ENCODE results near the gene CETN2.
"Not testable (repeated sequence)": the region's sequence is repeated elsewhere in the genome, so short reads cannot be mapped to it uniquely, and the experiment has no call there.

CETN2 gene

DNA sequence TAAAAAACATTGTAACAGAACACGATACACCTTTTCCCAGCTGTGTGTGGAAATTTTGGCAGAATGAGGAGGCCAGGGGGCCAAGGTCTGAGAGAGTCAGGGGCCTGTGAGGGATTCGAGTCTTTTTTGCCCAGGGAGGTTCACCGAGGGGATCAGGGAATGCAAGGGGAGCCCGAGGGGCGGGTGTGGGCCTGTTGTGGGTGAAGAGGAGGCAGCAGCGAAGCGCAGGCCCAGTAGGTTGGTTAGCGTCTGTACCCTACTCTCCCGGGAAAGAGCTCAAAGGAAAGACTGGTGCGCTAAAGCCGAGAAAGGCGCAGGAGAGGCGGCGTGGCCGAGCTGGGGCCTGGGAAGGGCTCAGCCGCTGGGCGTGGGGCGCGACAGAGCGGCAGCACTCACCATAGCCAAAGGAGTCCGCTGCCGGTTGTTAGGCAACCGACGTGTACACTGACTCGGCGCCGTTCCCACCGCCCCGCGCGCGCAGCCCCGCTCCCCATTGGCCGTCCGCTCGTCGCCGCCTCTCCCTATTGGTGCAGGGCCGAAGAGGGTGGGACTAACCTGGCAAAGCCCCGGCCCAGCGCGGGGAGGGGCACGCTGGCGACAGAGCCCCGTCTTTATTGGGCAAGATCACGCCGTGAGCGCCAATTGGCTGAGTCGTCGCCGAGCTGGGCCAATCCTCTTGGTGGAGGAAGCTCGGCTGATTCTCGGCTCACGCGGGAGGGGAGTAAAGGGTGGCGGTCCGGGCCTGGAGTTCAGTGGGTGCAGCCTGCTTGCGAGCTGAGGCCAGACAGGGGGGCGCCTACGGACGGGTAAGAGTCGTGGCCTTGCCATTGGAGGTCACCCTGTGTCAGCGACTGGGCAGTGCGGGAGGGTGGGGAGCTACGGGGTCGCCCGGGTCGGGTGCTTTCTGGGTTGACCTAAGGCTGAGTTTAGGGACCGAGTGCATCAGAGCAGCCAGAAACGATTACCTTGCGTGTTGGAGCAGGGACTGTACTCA, at the start of gene CETN2, which contains the start of gene NSDHL:
CETN2 (minus strand) TSS at position 446 of the 994 bp plus-strand sequence; CDS start at position 399, 47 bp downstream.
NSDHL (plus strand) TSS at position 752 of the 994 bp plus-strand sequence. CDS start 15,262 bp downstream, outside the sequence.
- DNase-seq (ENCODE audit: low read depth), result peak; percentile 87

DNA sequence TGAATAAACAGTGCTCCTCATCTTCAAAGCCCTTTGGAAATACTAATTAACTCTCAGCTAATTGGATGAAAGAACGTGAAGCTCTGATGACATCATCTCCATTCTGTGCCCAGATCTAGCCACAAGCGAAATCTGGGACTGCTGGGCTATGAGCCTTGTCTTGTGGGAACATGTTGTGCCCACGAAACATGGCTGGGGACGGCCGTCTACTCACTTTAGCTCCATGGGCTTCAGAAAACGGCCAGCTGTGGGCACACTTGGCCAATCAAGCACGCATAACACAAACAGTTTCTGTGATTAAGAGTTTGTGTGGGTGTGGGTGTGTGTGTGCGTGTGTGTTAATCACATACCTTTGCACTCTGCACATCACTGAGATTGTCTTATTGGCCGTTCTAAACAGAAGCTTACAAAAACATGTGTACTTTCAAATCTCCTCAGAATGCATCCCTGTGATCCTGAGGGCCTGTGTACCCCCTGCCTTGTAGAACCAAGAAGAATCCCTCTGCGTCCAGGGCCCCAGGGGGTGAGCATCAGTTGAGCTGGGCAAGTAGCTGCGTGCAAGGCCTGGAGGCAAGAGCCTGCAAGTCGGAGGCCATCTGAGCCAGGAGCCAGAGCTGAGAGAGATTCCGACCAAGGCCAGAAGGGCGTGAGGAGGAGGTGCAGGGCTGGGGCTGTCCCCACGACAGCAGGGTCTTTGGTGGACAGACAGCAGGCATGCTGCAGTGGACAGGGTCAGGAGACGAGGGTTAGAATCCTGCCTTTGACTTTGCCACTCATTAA, 48.6 kb upstream of the CETN2 start:
- DNase-seq (ENCODE audit: low read depth), result no peak

DNA sequence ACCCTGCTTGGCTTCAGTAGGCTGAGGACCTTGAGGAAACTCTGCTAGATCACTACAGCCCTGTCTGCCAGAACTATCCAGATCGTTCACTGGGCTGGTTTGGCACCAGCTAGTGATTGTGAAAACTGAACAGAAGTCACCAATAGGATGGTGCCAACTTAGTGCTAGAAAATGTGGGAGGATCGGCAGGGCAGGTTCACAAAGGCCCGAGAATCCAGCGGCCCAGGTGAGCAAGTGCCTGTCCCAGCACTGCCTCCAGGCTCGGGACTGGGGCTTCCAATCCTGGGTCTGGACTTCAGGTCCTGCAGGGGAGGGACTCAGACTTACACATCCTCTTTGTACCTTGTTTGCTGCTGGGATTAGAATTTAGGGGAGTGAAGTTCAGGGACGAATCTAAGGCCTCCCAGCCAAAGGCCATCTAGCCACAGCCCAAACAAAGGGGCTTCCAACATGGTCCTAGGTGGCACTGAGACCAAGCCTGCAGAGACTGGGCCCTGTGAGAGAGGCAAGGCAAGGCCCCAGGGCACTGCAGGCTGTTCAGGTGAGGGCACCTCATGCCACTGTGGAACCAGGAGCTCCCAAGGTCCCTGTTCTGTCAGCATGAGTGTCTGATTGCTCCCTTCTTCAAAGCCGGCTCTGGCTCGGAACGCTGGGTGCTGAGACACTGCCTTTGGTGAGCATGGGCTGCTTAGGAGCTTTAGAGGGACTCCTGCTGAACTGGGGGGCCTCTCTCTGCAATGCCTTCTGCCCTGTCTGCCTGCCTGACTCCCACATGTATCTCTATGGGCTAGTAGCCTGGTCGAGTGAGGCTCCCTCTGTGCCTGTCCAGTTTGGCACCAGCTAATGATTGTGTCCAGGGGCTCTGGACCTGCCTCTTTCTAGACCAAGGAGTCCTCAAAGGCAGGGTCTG, 46.6 kb upstream of the CETN2 start:
- no peak for DNase-seq (ENCODE audit: low read depth)

DNA sequence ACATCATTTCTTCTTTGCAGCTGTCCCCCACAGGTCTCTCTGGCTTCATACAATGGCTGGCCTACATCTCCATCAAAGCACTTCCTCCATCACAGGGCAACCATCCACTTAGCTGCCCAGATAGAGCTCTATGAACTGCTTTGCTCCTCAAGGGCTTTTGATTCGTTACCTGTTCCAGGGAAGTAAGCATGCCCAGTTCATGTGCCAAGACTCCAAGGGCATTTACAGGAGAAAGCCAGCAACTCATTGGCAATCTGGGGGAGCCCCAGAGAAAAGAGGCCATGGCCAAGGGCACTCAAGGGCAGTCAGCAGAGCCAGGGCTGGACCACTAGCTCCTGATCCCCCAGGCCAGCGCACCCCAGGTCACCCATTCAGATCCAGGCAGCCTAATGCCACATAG, 42.8 kb upstream of the CETN2 start:
- DNase-seq (ENCODE audit: low read depth), result no peak

DNA sequence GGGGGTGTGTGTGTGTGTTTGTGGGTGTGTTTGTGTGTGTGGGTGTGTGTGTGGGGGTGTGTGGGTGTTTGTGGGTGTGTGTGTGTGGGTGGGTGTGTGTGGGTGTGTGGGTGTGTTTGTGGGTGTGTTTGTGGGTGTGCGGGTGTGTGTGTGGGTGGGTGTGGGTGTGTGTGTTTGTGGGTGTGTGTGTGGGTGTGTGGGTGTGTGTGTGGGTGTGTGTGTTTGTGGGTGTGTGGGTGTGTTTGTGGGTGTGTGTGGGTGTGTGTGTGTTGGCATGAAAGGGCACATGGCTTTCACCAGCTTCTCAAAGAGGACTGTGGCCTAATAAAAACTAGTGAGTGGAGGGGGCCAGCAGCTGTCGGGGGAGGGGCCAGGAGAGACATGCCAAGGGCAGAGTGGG, 42.0 kb upstream of the CETN2 start:
- no peak for DNase-seq (ENCODE audit: low read depth)

DNA sequence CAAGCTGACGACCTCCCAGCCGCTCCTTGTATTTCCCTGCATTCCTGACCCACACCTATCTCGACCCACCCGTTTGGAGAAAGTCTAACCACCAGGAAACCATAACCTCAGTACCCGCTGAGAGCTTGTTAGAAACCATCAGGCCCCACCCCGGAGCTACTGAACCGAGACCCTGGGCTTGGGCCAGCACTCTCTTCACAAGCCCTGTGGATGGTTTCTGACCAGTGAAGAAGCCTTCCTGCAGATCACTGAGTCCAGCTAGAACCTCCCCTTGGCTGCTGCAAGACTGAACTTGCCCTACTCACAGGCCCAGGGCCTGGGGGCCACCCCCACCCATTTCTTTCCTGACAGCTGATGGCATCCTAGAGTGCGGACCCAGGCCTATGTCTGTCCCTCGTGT, 40.7 kb upstream of the CETN2 start:
- DNase-seq (ENCODE audit: low read depth), result no peak

DNA sequence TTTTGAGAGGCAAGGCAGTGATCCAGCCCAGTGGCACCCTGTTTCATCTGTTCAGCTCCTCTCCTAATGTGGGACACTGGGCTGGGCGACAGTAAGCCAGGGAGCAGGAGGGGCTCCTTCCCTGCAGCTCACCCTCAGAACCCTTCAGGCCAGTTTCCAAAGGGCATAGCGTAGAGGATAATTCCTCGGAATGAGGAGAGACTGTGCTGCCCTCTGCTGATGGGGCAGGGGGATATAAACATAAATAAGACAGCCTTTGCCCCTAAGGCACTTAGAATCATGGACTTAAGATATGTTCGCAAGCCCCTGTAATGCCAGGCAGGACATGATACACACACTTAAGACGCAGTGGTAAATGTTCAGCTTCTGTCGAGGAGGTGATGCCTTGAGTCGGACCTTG, 39.4 kb upstream of the CETN2 start:
- no peak for DNase-seq (ENCODE audit: low read depth)

DNA sequence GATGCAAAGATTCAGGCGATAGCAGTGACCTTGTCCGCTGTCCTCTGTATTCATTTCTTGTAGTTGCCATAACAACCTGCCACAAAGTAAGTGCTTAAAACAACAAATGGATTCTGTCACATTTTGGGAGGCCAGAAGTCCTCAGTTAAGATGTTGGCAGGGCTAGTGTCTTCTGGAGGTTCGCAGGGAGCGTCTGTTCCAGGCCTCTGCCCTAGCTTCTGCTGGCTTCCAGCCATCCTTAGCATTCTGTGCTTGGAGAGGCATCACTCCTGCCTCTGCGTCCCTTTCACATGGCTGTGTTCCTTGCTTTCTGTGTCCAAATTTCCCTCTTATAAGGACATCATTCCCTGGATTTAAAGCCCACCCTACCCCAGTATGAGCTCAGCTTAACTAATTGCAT, 35.8 kb upstream of the CETN2 start:
- no peak for DNase-seq (ENCODE audit: low read depth)

DNA sequence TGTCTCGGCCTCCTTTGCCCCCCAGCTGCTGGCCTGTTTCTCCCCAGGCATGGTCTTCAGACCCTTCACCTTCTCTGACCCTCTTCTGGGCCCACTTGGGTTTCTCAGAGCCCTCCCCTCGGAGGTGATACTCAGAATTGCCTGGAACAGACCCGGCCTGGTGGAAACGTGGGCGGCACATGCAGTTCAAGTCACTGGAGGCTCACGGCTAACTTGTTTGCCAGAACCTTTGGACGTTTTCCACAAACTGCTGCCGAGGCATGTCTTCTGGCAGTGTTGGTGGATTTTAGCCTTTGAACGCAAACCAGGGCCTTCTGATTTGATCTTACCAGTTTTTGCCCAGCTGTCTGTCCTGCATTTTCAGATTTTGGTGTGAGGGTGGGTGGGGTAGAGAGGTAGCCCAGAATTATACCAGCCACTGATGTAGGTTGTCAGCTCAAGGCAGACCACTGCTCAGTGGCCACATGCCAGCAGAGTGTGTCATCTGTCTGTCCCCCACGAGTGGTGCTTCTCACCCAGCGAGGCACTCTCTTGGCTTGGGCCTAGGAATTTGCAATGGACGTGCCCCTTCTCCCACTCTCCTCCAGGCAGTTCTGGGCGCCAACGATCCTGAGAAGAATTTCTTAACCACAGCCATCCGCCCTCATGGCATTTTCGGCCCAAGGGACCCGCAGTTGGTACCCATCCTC, 34.8 kb upstream of the CETN2 start:
- peak; percentile 3 for DNase-seq (ENCODE audit: low read depth)

DNA sequence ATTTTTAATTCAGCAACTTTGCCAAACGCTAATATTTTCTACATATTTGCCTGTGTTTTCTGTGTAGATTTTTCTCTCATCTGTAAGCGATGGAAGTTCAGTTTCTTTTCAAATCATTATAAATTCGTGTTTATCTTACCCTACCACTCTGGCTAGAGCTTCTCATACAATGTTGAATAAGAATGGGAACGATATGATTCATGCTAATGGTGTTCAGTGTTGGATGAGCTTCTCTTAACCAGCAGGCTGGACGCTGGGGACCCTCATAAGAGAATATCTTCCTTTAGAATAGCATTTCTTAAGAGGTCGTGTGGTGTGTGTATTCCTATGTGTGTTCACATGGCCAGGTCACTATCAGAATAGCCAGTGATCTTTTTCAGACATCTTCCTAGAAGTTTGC, 31.3 kb upstream of the CETN2 start:
- no peak for DNase-seq (ENCODE audit: low read depth)

DNA sequence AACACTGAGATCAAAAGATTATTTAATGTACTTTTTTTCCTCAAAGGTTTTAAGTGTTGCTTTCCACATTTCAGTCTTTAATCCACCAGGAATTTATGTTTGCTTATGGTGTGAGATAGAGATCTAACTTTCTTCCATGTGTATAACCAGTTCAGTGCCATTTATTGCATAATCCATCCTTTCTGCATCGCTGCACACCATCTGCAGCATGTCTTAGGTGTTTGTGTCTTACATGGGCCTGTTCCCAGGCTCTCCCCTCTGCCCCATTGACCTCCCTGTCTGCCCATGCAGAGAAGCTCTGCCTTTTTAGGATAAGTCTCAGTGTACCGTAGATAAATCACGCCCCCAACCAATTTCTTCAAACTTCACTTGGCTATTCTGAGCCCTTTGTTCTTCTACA, 30.6 kb upstream of the CETN2 start:
- DNase-seq (ENCODE audit: low read depth), result no peak

DNA sequence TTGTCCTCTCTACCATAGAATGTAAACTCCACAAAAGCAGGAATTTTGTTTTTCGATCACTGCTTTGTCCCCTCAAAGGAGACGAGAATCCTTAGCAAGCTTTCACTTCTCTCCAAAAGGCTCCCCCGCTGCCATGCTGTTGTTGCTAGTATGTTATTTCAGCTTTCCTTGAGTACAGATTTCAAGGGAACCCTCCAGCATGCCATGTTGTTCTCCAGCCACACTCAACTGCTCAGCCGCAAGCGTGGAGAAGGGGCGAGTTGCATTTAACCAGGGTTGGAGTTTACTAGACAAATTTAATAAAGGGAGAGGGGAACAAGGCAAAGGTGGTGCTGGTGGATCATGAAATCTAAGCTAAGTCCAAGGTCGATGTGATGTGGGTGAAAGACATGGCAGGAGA, 23.4 kb upstream of the CETN2 start:
- no peak for DNase-seq (ENCODE audit: low read depth)

DNA sequence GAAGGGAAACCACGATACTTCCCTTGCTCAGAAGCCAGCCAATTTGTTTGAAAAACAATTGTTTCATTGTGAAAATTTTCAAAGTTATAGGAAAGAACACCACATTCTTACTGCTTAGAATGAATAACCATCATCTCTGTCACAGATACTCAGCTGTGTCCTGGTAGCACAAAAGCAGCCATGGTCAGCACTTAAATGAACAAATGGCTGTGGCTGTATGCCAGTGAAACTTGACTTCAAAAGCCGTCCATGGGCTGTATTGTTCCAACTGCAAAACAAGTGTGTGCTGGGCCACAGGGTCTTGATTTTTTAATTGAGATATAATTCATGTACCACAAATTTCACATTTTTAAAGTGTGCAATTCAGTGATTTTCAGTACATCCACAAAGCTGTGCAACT, 19.9 kb upstream of the CETN2 start:
- no peak for DNase-seq (ENCODE audit: low read depth)

DNA sequence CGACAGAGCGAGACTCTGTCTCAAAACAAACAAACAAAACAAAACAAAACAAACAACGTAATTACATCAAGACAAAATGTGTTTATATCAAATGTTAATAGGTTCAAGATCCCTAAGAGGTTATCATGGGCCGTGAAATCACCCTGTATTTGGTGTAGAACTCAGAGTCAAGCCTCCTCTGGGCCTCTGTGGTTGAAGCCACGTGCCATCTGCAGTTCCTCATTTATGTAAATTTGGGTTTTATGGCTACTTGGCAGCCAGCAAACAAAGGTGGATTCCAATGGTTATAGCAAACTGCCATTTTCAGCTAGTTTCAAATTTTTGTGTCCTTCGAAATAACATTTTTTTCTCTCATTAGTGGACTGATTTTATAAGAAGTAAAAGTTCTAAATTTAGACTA, 16.7 kb upstream of the CETN2 start:
- no peak for DNase-seq (ENCODE audit: low read depth)

DNA sequence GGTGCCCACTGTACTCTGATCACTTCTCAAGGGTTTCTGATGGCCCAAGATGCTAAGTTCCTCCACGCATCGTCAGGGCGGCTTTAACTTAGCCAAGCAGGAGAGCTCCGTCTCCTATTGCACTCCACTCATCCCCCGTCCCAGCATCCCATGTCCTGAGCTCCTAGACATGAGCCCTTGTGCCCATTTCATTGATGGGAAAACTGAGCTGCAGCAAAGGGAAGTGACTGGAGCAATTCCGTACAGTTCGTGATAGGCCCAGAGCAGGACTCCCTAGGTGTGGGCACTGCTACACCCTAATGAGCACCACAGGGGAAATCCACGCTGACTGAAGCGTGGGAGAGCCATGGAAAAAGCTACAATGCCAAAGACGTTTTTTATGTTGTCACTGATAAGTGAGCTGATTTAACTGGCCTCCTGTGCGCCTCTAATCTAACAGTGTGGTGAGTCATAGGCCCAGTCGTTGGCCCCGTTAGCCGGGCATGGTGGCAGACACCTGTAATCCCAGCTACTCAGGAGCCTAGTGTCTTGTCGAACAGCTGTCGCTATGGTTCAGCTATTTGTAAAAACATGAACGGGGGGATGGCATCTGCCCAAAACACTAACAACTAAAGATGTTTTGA, 15.2 kb upstream of the CETN2 start:
- no peak for DNase-seq (ENCODE audit: low read depth)

DNA sequence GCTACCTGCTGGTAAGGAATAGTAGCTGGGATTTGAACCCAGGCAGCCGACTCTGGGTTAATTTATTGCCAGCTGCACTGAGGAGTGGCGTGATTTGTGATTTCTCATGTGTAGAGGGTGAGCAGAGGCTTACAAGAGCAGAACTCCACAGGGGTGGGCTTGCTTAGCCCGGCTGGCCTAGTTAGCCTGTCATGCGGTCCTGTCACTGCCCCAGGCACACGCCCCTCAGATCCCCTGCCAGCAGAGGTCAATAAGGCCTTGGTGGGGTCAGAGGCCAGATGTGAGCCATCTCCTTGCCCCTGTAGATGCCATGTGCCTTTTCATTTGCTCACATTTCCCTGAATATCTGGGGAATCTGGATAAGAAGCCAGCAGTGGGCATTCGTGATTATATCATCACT, 13.7 kb upstream of the CETN2 start:
- DNase-seq (ENCODE audit: low read depth), result no peak

DNA sequence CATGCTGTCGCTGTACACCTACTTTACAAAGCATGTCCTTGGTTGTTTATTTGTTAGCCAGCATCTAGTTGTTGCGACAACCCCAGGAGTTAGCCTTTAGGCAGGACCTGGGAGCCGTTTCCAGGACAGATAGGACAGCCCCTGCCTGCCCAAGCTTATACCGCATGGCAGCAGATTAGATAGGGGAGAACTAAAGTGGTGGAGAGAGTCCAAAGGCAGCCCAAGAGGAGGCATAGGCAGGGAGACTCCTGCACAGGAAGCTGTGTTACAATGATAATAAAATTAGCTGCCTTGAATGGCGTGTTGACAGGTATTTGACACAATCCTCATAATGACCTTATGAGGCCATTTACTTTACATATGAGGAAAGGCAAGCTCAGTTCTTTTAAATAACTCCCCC, 13.3 kb upstream of the CETN2 start:
- no peak for DNase-seq (ENCODE audit: low read depth)

DNA sequence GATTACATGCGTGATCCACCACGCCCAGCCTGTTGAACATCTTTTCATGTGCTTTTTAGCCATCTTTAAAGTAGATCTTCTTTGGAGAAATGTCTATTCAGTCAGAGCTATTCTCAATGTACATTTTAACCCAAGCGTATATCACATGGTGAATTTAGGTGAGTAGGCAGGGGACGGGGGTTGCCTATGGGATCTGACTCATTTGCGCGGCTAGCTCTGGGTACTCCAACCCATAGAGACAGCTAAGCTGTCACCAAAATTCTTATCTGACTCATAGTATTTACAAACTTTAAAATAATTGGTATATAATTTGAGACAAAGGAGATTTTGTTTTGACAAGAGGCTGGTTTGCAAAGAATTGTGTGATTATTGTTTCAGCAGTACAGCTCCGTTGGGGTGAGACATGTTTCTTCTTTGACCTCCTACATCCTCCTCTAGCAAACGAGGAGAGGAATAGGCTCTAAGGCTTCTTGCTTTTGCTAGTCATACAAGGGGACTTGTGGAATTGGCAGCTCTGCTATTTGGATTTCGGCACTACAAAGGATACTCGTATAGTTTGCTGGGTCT, 12.3 kb upstream of the CETN2 start:
- DNase-seq (ENCODE audit: low read depth), result no peak

DNA sequence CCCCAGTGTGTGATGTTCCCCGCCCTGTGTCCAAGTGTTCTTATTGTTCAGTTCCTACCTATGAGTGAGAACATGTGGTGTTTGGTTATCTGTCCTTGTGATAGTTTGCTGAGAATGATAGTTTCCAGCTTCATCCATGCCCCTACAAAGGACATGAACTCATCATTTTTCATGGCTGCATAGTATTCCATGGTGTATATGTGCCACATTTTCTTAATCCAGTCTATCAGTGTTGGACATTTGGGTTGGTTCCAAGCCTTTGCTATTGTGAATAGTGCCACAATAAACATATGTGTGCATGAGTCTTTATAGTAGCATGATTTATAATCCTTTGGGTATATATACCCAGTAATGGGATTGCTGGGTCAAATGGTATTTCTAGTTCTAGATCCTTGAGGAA, 4.9 kb upstream of the CETN2 start:
- not testable (repeated sequence) for DNase-seq (ENCODE audit: low read depth)

DNA sequence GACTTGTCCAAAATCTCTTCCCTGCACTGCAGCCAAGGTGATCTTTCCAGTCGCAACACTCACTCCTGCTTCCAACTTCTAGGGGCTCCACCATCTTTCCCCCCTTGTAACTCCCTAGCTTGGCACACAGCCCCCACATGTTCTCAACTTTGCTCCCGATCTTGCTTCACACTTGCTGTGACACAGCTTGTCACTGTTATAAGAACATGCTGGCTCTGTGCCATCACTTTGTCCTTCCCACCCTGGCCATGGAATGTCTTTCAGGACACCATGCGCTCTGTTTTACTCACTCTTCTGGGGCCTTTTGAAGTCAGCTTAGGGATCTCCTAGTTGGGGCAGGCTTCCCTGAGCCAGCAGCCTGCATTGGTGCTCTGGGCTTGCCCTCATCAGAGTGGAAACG, 2.8 kb upstream of the CETN2 start:
- no peak for DNase-seq (ENCODE audit: low read depth)

DNA sequence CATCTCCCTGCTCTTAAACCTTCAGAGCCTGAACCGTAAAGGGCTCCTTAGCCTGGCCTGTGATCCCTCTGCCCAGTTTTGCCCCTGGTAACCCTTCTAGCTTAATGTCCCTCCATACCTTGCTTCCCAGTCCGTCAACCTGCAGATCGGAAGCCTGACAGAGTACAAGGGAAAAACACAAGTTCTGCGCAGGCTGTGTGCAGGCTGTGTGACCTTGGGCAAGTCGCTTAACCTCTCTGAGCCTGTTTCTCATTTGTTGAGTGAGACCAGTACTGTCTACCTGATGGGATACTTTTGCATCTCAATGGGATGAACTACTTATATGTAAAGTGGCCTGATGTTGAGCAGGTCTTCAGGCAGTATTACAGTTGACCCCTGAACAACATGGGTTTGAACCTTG, 2.0 kb upstream of the CETN2 start:
- no peak for DNase-seq (ENCODE audit: low read depth)

Data from stromal cell of bone marrow (primary cell).